Cerebellar cortex (tissue), 1 donor: ENCODE measurements around the gene MED25.

Source experiments
- DNase-seq: peaks from one replicate; pipeline ENCODE4 v3.0.0-alpha.2; 2015; ENCODE audit warnings: low spot score

Gene MED25

GRCh38 chr19:49817964-49818648, at the start of gene MED25:
Gene MED25 (plus strand): TSS chr19:49818289. CDS start chr19:49818342, 53 bp downstream.
- peak; percentile 90 for DNase-seq

DNA sequence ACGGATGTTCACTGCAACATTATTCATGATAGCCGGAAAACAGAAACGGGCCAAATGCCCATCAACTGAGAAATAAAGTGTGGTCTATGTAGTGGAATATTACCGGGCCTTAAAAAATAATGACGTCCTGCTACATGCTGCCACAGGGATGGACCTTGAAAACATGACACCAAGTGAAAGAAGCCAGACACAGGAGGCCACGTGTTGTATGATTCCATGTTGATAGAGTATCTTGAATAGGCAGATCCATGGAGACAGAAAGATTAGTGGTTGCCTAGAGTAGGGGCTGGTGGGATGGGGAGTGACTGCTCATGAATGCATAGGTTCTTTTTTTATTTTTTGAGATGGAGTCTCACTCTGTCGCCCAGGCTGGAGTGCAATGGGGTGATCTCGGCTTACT, 47.6 kb upstream of the MED25 start:
- DNase-seq = no peak

GRCh38 chr19:49771674-49772139, 46.4 kb upstream of the MED25 start:
- no peak for DNase-seq

- no peak for DNase-seq
These were observed 45.1 kb upstream of the MED25 start for GRCh38 chr19:49772850-49773432.

DNA sequence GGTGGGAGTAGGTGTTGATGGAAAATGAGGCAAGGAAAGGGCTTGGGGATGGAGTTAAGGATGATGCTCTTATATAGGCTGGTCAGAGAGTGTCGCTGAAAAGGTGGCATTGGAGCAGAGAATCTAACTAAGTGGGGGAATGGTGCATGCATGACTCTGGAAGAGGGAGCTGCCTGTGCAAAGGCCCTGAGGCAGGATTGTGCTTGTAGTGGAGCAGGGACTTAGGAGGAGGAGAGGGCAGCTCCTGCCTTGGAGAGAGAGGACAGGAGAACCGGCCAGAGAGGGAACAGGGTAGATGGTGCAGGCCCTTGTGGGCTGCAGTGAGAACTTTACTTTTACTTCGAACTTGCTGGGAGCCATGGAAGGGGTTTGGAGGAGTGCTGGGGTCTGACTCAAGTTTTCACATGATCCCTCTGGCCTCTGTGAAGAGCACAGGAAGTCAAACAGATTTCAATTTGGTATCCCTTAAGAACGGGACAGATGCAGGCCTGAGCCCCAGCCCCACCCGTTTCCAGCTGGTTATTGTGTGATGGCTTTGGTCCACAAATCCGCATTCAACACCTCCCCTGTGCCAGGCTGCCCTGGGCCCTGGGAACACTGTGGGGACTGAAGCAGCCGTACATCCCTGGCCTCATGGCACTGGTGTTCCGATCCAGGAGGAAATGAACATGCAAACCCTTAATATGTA, 44.3 kb upstream of the MED25 start:
- no peak for DNase-seq

- DNase-seq = no peak
These were observed 43.1 kb upstream of the MED25 start for GRCh38 chr19:49774969-49775368.

- DNase-seq = no peak
These were observed 42.2 kb upstream of the MED25 start for GRCh38 chr19:49775742-49776370.

DNA sequence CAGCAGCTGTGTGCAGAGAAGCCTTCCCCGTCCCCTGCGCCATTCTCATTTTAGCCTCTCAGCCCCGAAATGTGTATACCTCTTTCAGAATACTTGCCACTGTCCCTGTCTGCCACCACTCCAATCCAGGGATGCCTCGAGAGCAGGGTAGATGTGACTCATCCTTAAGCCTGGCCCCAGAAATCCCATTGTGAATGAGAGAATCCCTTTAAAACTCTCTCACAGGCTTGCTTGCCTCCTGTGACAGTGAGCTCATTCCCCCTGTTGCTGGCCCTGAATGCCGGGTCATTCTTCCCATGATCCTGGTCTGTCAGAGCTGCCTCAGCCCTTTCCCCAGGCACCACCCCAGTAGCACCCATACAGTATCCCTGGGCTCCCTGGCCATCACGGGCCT, 41.7 kb upstream of the MED25 start:
- DNase-seq = no peak

- no peak for DNase-seq
These were observed 38.1 kb upstream of the MED25 start for GRCh38 chr19:49779731-49780555.

DNA sequence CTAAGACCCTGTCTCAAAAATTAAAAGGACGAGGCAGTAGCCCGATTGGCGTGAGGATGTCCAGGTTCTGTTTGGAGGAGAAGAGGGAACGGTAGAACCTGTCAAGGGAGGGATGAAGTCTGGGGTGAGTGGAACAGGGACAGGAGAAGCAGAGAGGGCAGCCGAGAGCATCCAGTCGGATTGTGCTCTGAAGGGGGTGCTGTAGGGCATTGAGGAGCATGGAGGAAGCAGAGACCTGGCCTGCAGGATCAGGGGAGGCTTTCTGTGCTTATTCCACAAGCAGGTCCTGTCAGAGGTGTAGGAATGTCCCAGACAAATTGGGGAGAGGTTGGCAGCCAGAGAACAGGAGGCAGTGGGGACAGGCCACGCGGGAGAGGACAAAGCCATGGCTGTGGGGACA, 37.2 kb upstream of the MED25 start:
- no peak for DNase-seq

GRCh38 chr19:49781394-49781793, 36.7 kb upstream of the MED25 start:
- no peak for DNase-seq

- DNase-seq = no peak
These were observed 35.6 kb upstream of the MED25 start for GRCh38 chr19:49782515-49782914.

DNA sequence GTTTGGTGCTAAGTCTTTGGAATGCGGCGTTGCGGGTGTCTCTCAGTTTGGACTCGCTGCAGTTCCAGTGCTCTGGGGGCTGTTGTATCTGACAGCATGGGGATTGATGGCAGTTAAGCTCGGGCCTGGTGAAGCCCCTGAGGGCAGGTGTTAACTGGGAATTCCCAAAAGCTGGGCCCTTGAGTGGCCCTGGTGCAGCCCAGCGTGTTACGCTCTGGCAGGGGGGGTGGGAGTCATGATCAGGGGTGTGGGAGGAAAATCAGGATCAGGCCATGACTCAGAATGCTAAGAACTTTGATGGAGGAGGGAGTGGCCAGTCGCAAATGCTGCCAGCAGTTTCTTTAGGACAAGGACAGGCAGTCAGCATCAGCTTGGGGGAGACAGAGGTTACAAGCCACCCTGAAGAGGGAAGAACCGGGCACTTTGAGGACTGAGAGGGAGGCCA, 31.7 kb upstream of the MED25 start:
- no peak for DNase-seq

- DNase-seq = no peak
These were observed 30.3 kb upstream of the MED25 start for GRCh38 chr19:49787746-49788145.

DNA sequence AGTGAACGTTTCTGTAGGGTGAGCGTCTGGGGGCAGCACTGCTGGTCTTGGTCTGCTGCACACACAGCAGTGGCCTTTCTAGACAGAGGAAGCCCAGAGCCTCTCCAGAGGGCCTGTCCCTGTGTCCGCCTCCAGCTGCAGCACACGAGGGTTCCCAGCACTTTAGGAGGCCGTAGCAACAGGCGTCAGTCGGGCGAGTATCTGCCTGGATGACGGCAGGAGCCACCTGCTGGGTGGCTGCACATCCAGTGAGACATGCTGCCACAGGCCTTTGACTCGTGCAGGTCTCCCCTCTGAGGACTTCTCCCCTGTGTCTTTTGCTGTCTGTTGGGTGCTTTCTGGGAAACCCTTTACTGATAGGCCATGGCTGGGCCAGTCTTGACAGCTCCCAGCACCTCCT, 29.2 kb upstream of the MED25 start:
- peak; percentile 15 for DNase-seq

DNA sequence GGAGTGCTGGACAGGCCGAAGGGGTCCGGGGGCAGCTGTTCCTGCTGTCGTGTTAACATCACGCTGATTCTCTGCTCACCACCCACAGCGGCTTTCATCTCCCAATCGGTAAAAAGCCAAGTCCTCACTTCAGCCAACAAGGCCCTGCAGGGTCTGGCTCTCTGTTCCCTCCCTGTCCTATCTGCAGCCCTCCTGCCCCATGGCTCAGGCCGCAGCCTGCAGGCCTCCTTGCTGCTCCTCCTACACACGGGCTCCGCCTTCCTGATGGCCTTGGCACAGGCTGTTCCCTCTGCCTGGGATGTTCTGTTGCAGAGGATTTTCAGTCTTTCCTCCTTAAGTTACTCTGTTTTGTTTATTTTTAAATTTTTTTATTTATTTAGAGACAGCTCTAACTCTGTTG, 27.2 kb upstream of the MED25 start:
- DNase-seq = peak; percentile 65

DNA sequence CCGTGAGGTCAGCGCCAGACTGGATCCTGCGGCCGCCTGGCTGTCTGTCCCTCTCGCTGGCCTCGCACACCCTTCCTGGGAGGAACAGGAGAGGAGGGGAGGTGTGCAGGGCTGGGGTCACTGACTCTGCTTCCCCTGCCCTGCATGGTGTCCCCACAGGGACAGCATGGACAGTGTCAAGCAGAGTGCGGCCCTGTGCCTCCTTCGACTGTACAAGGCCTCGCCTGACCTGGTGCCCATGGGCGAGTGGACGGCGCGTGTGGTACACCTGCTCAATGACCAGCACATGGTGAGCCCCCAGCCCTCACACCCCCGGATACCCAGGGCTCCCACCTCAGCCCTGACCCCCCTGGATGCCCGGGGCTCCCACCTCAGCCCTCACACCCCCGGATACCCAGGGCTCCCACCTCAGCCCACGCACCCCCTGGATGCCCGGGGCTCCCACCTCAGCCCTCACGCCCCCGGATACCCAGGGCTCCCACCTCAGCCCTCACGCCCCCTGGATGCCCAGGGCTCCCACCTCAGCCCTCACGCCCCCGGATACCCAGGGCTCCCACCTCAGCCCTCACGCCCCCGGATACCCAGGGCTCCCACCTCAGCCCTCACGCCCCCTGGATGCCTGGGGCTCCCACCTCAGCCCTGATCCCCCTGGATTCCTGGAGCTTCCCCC, 26.2 kb upstream of the MED25 start:
- no peak for DNase-seq

DNA sequence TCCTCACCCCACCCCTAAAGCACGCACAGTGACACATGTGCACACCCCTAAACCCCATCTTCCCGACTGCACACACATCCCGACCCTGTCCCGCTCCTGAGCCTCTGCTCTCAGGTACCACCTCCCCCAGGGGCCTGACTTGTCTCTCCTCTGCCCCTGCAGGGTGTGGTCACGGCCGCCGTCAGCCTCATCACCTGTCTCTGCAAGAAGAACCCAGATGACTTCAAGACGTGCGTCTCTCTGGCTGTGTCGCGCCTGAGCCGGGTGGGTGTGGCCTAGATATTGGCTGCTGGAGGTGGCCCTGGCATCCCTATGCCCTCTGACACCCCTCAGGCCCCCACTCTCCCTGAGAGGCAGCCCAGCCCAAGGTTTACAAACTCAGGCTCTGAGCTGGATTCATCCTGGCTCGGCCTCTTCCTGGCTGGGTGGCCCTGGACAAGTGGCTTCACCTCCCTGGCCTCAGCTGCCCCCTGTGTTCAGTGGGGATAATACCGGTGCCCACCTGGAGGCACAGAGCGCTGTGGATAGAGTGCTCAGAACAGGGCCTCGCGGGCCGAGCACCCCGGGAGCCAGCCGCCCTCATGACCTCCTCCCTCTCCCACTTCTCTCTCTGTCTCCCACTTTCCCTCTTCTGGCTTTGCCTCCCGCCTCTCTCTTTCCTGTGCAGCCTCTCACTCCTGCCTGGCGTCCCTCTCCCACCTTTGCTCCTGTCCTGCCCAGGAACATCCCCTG, 25.1 kb upstream of the MED25 start:
- no peak for DNase-seq

- no peak for DNase-seq
These were observed 24.6 kb upstream of the MED25 start for GRCh38 chr19:49793561-49793840.

GRCh38 chr19:49795615-49796014, 22.5 kb upstream of the MED25 start:
- no peak for DNase-seq

DNA sequence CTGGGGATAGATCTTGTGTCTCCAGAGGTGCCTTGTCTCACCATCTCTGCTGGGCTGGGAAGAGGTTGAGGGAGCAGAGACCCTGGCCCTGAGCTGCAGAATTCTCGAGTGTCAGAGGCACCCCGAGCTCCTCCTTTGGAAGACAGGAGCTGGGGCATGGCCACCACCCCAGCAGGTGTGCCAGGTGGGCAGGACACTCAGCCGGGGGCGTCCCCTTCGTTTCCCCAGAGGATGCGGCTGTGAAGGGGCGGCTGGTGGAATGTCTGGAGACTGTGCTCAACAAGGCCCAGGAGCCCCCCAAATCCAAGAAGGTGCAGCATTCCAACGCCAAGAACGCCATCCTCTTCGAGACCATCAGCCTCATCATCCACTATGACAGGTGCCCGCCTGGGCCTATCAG, 19.5 kb upstream of the MED25 start:
- DNase-seq = no peak
